Activated naive CD4-positive, alpha-beta T cell treated with anti-CD3 and anti-CD28 coated beads, Interleukin-2, amount 10 ng/mL, durations not matched to agents 7 days and 5 days (primary cell): ENCODE data around the gene ATP6V0C.
"Not testable (repeated sequence)": the region's sequence is repeated elsewhere in the genome, so short reads cannot be mapped to it uniquely, and the experiment has no call there.

Experiments
- CTCF ChIA-PET: fragments of 350-600 bp; sonication (Branson Sonifier 250); formaldehyde crosslinking; loops from one replicate; lab custom pipeline; 2021; ENCODE audit warnings: antibody characterized with exemption; lab: Charles Lee
- DNase-seq: peaks from one replicate; pipeline ENCODE4 v3.0.0-alpha.2; 2020
- H3K27ac Mint-ChIP-seq: one replicate; pipeline ENCODE4 v1.8.0; 2021; ENCODE audit warnings: mild to moderate bottlenecking, moderate library complexity, mixed read lengths
- H3K27me3 Mint-ChIP-seq: one replicate; pipeline ENCODE4 v1.8.0; 2021; ENCODE audit warnings: mild to moderate bottlenecking, mixed read lengths
- H3K36me3 Mint-ChIP-seq: one replicate; pipeline ENCODE4 v1.8.0; 2021; ENCODE audit warnings: mixed read lengths
- H3K4me1 Mint-ChIP-seq: one replicate; pipeline ENCODE4 v1.8.0; 2021; ENCODE audit warnings: mixed read lengths
- H3K4me3 Mint-ChIP-seq: one replicate; pipeline ENCODE4 v1.8.0; 2021; ENCODE audit warnings: mild to moderate bottlenecking, moderate library complexity, mixed read lengths
- H3K9me3 Mint-ChIP-seq: one replicate; pipeline ENCODE4 v1.8.0; 2021; ENCODE audit warnings: mixed read lengths

ATP6V0C gene

DNA sequence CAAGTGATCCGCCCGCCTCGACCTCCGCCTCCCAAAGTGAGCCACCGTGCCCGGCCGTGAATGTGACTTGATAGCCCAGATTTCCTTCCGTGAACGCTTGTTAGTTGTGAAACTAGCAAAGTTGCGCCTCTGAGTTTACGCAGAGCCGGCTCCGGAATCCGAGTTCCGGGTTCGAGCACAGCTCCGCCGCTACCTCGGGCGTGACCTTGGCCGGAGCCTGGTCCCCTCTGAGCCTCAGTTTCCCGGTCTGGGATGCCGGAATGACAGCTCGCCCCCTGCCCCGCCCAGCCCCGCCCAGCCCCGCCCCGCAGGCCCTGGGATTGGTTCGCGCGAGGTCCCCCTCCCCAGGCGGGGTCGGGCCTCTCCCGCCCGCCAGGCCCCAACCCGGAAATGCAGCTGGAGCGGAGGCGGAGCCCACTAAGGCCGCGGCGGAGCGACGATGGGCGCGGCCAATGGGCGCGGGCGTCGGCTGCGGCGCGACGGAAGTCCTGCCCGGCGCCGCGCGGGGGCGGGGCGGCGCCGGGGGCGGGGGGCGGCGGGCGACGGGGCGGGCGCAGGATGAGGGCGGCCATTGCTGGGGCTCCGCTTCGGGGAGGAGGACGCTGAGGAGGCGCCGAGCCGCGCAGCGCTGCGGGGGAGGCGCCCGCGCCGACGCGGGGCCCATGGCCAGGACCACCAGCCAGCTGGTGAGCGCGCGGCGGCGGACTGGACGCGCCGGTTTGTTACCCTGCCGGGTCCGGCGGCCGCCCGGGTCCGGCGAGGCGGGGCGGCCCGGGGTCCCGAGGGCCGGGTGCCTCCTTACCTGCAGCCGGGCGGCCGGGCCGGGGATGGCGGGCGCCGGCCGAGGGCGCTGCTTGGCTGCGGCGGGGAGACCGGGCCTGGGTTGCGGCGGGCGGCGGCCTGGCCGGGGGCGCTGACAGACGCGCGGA lies 24.0 kb downstream of the ATP6V0C start, which contains the start of gene PDPK1:
Gene PDPK1, plus strand, starts transcription at position 571 of the 929 bp plus-strand sequence. Its CDS starts 92 bp downstream, at position 663.
- Mint-ChIP-seq H3K36me3 (peaks cover 8% of the 10 kb centered on the region), H3K4me3 (peak within 1 kb of the TSS; percentile 87), H3K9me3 (no peaks in the 10 kb centered on the region), H3K27ac (peak within 1 kb of the TSS; percentile 98), H3K27me3 (no peaks in the 10 kb centered on the region), H3K4me1 (peaks cover 60% of the 10 kb centered on the region)
- peak; percentile 95 for DNase-seq
- CTCF ChIA-PET = no interaction called here

GRCh38 chr16:2539192-2539844 lies 25.6 kb downstream of the ATP6V0C start:
- H3K36me3 Mint-ChIP-seq, H3K9me3 Mint-ChIP-seq, H3K27me3 Mint-ChIP-seq, CTCF ChIA-PET, H3K27ac Mint-ChIP-seq, DNase-seq: not testable (repeated sequence)
- H3K4me1 Mint-ChIP-seq = peaks cover 49% of the 10 kb centered on the region
- H3K4me3 Mint-ChIP-seq = peak overlapping the region; percentile 76

DNA sequence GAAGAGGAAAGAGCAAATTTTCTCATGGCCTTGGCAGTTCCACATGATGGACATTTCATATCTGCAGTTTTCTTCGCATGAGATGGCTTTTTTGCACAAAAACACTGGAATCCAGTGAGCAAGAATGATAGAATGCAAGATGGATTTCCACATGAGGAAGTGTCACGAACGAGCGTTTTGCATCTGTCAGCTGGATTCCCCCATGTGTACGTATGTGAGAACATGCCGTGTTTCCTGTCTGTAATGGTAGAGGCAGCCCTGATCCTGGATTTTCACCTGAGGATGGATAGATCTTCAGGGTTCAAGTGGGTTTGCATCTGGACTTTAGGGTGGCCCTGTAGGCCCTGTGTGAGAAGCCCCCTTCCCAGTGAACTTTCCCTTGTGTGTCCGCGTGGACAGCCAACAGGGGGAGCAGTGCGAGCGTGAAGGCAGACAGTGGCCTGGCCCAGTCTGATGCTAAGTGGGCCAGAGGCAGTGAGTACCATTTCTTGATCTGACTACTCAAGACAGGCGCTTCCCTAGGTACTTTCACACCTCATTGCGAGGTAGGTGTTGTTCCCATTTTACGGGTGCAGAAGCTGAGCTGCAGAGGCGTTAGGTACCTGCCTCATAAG lies 26.2 kb downstream of the ATP6V0C start:
- H3K27me3 Mint-ChIP-seq, CTCF ChIA-PET, H3K27ac Mint-ChIP-seq, H3K36me3 Mint-ChIP-seq, H3K9me3 Mint-ChIP-seq: not testable (repeated sequence)
- H3K4me3 Mint-ChIP-seq = peak overlapping the region; percentile 76
- peak; percentile 44 for DNase-seq
- H3K4me1 Mint-ChIP-seq = peaks cover 45% of the 10 kb centered on the region

DNA sequence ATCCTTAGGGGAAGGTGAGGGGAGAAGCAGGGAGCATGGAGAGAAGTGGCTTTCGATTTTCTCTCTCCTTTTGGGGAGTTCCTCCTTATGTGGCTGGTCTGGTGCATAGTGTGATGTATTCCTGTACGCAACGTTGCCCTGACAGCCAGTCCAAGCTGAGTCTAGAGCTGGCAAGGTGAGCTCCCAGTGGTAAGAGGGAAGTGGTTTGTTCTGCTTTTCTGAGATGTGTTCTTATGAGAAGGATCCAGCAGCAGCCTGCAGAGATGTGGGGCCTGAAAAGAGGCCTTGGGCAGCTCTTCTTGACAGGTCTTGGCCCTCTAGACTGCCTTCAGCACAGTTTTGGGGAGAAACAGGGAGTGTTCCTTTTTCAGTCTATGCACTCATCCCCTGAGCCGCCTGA lies 27.2 kb downstream of the ATP6V0C start:
- H3K4me3 Mint-ChIP-seq, H3K27me3 Mint-ChIP-seq, CTCF ChIA-PET, H3K36me3 Mint-ChIP-seq, H3K9me3 Mint-ChIP-seq, DNase-seq: not testable (repeated sequence)
- Mint-ChIP-seq H3K27ac (peak overlapping the region; percentile 50), H3K4me1 (peaks cover 42% of the 10 kb centered on the region)

DNA sequence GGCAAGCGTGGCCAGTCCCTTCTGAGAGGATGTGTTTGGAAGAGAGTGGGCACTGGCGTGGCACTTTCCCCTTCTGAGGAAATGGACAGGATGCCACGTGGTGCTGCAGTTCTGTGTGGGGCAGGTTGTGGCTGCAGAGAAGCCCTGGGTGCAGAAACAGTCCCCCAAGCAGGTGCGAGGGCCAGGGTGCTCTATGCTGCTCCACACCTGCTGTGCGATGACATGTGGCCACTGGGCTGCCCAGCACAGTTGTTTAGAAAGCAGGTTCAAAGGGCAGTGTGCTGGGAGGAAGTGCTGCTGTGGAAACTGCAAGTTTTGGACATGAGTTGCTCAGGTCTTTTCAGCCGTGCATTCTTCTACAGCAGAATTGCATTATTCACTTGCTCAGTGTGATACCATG lies 27.7 kb downstream of the ATP6V0C start:
- H3K9me3 Mint-ChIP-seq, H3K27ac Mint-ChIP-seq: not testable (repeated sequence)
- peaks cover 41% of the 10 kb centered on the region for H3K4me1 Mint-ChIP-seq

GRCh38 chr16:2543771-2544170 lies 30.0 kb downstream of the ATP6V0C start:
- H3K27me3 Mint-ChIP-seq, H3K4me3 Mint-ChIP-seq, CTCF ChIA-PET, DNase-seq, H3K9me3 Mint-ChIP-seq, H3K36me3 Mint-ChIP-seq, H3K27ac Mint-ChIP-seq: not testable (repeated sequence)
- H3K4me1 Mint-ChIP-seq = peaks cover 29% of the 10 kb centered on the region

More for the DNA sequence above, 27.7 kb downstream of the ATP6V0C start:
- H3K4me3 Mint-ChIP-seq, DNase-seq, CTCF ChIA-PET, H3K36me3 Mint-ChIP-seq, H3K27me3 Mint-ChIP-seq: not testable (repeated sequence)

- H3K9me3 Mint-ChIP-seq, H3K27me3 Mint-ChIP-seq, H3K27ac Mint-ChIP-seq, H3K4me1 Mint-ChIP-seq, H3K36me3 Mint-ChIP-seq, CTCF ChIA-PET, H3K4me3 Mint-ChIP-seq, DNase-seq: not testable (repeated sequence)
These were observed 36.6 kb downstream of the ATP6V0C start for GRCh38 chr16:2550283-2550878.

- H3K36me3 Mint-ChIP-seq, H3K9me3 Mint-ChIP-seq, H3K27me3 Mint-ChIP-seq, CTCF ChIA-PET, H3K27ac Mint-ChIP-seq, DNase-seq, H3K4me3 Mint-ChIP-seq, H3K4me1 Mint-ChIP-seq: not testable (repeated sequence)
These were observed 37.7 kb downstream of the ATP6V0C start for GRCh38 chr16:2551420-2551889.

- H3K27me3 Mint-ChIP-seq, CTCF ChIA-PET, H3K9me3 Mint-ChIP-seq: not testable (repeated sequence)
These were observed 41.1 kb downstream of the ATP6V0C start for GRCh38 chr16:2554709-2555425.

GRCh38 chr16:2557150-2557549 lies 43.4 kb downstream of the ATP6V0C start:
- H3K4me3 Mint-ChIP-seq, H3K9me3 Mint-ChIP-seq, H3K36me3 Mint-ChIP-seq, H3K27me3 Mint-ChIP-seq, CTCF ChIA-PET, DNase-seq, H3K4me1 Mint-ChIP-seq, H3K27ac Mint-ChIP-seq: not testable (repeated sequence)

More at GRCh38 chr16:2554709-2555425, 41.1 kb downstream of the ATP6V0C start:
- DNase-seq, H3K4me3 Mint-ChIP-seq, H3K27ac Mint-ChIP-seq, H3K4me1 Mint-ChIP-seq, H3K36me3 Mint-ChIP-seq: not testable (repeated sequence)

DNA sequence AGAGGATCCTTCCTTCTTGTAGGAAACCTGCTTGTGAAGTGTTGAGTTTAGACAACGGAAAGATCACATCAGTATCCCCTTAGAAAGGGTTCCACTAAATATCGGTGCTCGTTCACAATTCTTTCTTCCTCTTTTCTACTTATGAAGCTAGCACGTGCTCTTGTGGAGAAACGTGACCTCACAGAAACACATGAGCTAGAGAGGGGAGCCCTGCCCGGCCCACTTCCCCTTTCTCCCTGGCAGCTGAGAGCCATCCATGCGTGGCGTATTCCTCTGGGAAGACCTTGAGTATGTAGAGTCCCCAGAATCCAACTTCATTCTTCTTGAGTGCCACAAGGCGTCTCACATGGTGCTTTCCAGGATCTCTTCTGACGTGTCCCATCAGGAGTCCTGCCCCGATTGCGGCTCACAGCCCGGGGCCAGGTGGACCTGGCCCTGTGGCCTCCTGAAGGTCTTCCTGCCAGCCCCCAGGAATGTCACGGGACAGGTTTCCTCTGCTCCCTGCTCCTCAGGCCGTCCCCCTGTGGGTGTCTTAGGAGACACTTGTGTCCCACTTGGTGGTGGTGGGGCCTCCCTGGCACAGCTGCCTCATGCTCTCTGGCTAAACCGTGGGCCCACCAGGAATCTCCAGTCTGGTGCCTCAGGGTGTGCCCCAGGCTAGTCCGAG lies 46.5 kb downstream of the ATP6V0C start:
- H3K4me3 Mint-ChIP-seq, H3K27me3 Mint-ChIP-seq, CTCF ChIA-PET, H3K27ac Mint-ChIP-seq, DNase-seq, H3K4me1 Mint-ChIP-seq, H3K9me3 Mint-ChIP-seq, H3K36me3 Mint-ChIP-seq: not testable (repeated sequence)

DNA sequence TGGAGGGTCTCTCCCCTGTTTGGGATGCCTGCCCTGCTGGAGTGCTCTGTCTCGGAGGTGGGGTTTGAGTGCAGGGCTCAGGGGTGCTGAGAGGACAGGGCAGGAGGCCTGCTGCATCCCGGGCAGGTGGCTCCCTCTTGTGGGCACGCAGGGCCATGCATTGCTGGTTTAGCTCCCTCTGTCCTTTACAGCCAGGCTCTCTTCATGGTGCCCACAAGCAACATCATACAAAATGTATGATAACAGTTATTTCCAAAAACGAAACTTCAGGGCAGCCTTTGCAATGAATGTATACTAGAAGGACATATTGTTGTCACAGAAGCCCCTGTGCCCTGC lies 47.0 kb downstream of the ATP6V0C start:
- H3K9me3 Mint-ChIP-seq, H3K4me3 Mint-ChIP-seq, H3K27me3 Mint-ChIP-seq, H3K27ac Mint-ChIP-seq, H3K36me3 Mint-ChIP-seq, CTCF ChIA-PET, H3K4me1 Mint-ChIP-seq: not testable (repeated sequence)
- peak; percentile 80 for DNase-seq

- H3K36me3 Mint-ChIP-seq, H3K27me3 Mint-ChIP-seq, H3K27ac Mint-ChIP-seq, H3K9me3 Mint-ChIP-seq, H3K4me3 Mint-ChIP-seq, DNase-seq, H3K4me1 Mint-ChIP-seq, CTCF ChIA-PET: not testable (repeated sequence)
These were observed 53.8 kb downstream of the ATP6V0C start for GRCh38 chr16:2567506-2567905.
